Measurements from ENCODE around the gene SPRTN. TPM values are rescaled to one million over a fixed set of nuclear protein-coding genes. Genes with fewer than 3 reads are reported as not detected.
A peak's percentile ranks its signal among the peaks of the same experiment; 100 is the strongest.

The SPRTN gene
- polyA plus RNA-seq, 1 of the 3 experiments (the other 2 are of a cell fraction), result 17.3 TPM

DNA sequence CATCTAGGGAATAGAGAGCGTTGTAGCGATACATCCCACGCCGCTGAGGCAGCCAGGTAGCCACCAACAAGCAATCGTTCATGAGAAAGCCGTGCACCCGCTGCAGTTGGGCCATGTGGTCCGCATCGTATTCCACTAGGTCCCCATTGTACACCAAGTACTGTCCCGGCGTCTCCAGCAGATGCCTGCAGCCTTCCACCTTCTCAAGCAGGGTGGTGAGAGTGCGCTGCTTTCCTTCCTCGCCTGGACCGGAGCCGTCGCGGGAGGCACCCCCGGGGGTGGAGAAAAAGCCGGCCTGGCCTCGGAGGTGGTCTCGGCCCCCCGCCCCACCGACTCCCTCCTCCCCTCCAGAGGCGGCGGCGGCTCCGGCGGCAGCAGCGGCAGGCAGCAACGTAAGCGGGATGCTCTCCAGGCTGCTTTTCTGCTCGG lies 1.0 kb upstream of the SPRTN start:
- Histone ChIP-seq H3K9me2 (no peaks in the 10 kb centered on the region), H3K9ac (peak overlapping the region; percentile 88), H3K27me3 (ENCODE audit: insufficient read depth) (no peaks in the 10 kb centered on the region), H3K4me2 (peak overlapping the region; percentile 98), H3K79me2 (ENCODE audit: insufficient read depth) (peaks cover 94% of the 10 kb centered on the region), H3K36me3 (replicated peaks in 1 of 2; ENCODE audit: control insufficient read depth in 1 of 2, insufficient read depth in 2 of 2, low read length in 1 of 2) (peaks cover 33 to 38% of the 10 kb centered on the region in 2 experiments), H3F3A (replicated peaks; ENCODE audit: insufficient read depth) (peaks cover 2% of the 10 kb centered on the region), H3K27ac (ENCODE audit: low read depth in 2 of 2, low read length in 1 of 2) (peak overlapping the region; percentile 62 to 99; a peak in 3 of 4 replicates), H4K20me1 (ENCODE audit: insufficient read depth) (peaks cover 42% of the 10 kb centered on the region), H3K4me1 (ENCODE audit: control insufficient read depth in 1 of 2, insufficient read depth in 2 of 2, low read depth in 1 of 2, low read length in 1 of 2) (peaks cover 13 to 44% of the 10 kb centered on the region in 2 experiments; a peak in 3 of 4 replicates), H3K4me3 (ENCODE audit: low read depth in 2 of 2, low read length in 1 of 2) (peak overlapping the region; percentile 87 to 98), H2AFZ (ENCODE audit: low read depth) (peak overlapping the region; percentile 86), H3K9me3 (no peaks in the 10 kb centered on the region)
- CTCF ChIA-PET, result interaction anchor here (1.7 to 3.0 kb wide), 2 partner anchors 16 to 20 kb away, joined by 7 to 10 read pairs; no protein-coding TSS in a partner anchor
- WGBS (ENCODE audit: low lambda C conversion rate), result 2% methylated on average over 9 of the region's 32 CpGs
- TF ChIP-seq USF1 (IDR thresholded peaks at IDR 0.05; ENCODE audit: borderline replicate concordance, low read depth), result no peak
- TF ChIP-seq JUND (IDR thresholded peaks at IDR 0.05), result no peak
- TF ChIP-seq SIN3A (IDR thresholded peaks at IDR 0.05; ENCODE audit: borderline replicate concordance, low read depth, low read length), result no peak
- TF ChIP-seq SMC3 (IDR thresholded peaks at IDR 0.05; ENCODE audit: low read depth, low read length), result no peak
- TF ChIP-seq RXRA (IDR thresholded peaks at IDR 0.05; ENCODE audit: borderline replicate concordance, low read depth), result no peak
- no peak for TF ChIP-seq RCOR1 (IDR thresholded peaks at IDR 0.05; ENCODE audit: low read length)
- no peak for TF ChIP-seq FOSL2 (IDR thresholded peaks at IDR 0.05; ENCODE audit: borderline replicate concordance, low read depth)
- no peak for TF ChIP-seq TCF12 (IDR thresholded peaks at IDR 0.05)
- no peak for TF ChIP-seq POLR2AphosphoS5 (IDR thresholded peaks at IDR 0.05; ENCODE audit: low read depth, low read length)
- TF ChIP-seq, protein P1, sequence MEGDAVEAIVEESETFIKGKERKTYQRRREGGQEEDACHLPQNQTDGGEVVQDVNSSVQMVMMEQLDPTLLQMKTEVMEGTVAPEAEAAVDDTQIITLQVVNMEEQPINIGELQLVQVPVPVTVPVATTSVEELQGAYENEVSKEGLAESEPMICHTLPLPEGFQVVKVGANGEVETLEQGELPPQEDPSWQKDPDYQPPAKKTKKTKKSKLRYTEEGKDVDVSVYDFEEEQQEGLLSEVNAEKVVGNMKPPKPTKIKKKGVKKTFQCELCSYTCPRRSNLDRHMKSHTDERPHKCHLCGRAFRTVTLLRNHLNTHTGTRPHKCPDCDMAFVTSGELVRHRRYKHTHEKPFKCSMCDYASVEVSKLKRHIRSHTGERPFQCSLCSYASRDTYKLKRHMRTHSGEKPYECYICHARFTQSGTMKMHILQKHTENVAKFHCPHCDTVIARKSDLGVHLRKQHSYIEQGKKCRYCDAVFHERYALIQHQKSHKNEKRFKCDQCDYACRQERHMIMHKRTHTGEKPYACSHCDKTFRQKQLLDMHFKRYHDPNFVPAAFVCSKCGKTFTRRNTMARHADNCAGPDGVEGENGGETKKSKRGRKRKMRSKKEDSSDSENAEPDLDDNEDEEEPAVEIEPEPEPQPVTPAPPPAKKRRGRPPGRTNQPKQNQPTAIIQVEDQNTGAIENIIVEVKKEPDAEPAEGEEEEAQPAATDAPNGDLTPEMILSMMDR (IDR thresholded peaks at IDR 0.05), result no peak
- no peak for TF ChIP-seq CHD2 (IDR thresholded peaks at IDR 0.05; ENCODE audit: low read length, partially characterized antibody)
- POLR2A ChIA-PET, result interaction anchor here (1.0 kb wide), 1 partner anchor 85 kb away, joined by 3 read pairs; no protein-coding TSS in a partner anchor
- DNase-seq, result peak; percentile 65

- no peaks in the 10 kb centered on the region for H3K27me3 ChIP-seq (ENCODE audit: insufficient read depth)
- ChIA-PET CTCF (interaction anchor here (0.8 to 3.0 kb wide), 7 partner anchors 12 to 263 kb away, joined by 3 to 10 read pairs (median 6); no protein-coding TSS in a partner anchor), POLR2A (interaction anchor here (0.6 to 1.0 kb wide), 2 partner anchors 84 to 185 kb away, joined by 3 to 4 read pairs; no protein-coding TSS in a partner anchor)
- no peaks in the 10 kb centered on the region for H3K9me3 ChIP-seq
- peak; percentile 96 for DNase-seq
- peak within 1 kb of the TSS; percentile 86 for H2AFZ ChIP-seq (ENCODE audit: low read depth)
- H3F3A ChIP-seq (replicated peaks; ENCODE audit: insufficient read depth), result no peaks in the 10 kb centered on the region
- peak within 1 kb of the TSS; percentile 98 for H3K4me2 ChIP-seq
- H3K9ac ChIP-seq, result peak within 1 kb of the TSS; percentile 88
- H3K27ac ChIP-seq (ENCODE audit: low read depth in 2 of 2, low read length in 1 of 2), result peak within 1 kb of the TSS; percentile 99
- H3K4me1 ChIP-seq (ENCODE audit: control insufficient read depth in 1 of 2, insufficient read depth in 2 of 2, low read depth in 1 of 2, low read length in 1 of 2), result peaks cover 13 to 44% of the 10 kb centered on the region in 2 experiments; a peak in 3 of 4 replicates
- peaks cover 29 to 36% of the 10 kb centered on the region in 2 experiments for H3K36me3 ChIP-seq (replicated peaks in 1 of 2; ENCODE audit: control insufficient read depth in 1 of 2, insufficient read depth in 2 of 2, low read length in 1 of 2)
- WGBS (ENCODE audit: low lambda C conversion rate), result 1% methylated on average over 31 of the region's 74 CpGs
- peak within 1 kb of the TSS; percentile 87 to 98 for H3K4me3 ChIP-seq (ENCODE audit: low read depth in 2 of 2, low read length in 1 of 2)
- H4K20me1 ChIP-seq (ENCODE audit: insufficient read depth), result peaks cover 42% of the 10 kb centered on the region
- no peaks in the 10 kb centered on the region for H3K9me2 ChIP-seq
- peaks cover 92% of the 10 kb centered on the region for H3K79me2 ChIP-seq (ENCODE audit: insufficient read depth)
- TF ChIP-seq SIN3A (IDR thresholded peaks at IDR 0.05; ENCODE audit: borderline replicate concordance, low read depth, low read length) (peak; percentile 72; the same call in 1 of the 2 replicates), YY1 (IDR thresholded peaks at IDR 0.05; ENCODE audit: low read depth) (peak; percentile 23; the same call in 1 of the 2 replicates), FOXM1 (IDR thresholded peaks at IDR 0.05; ENCODE audit: low read depth) (no peak), POLR2AphosphoS5 (IDR thresholded peaks at IDR 0.05; ENCODE audit: low read depth, low read length) (peak; percentile 82), GABPA (IDR thresholded peaks at IDR 0.05; ENCODE audit: low read depth) (peak; percentile 46; the same call in 1 of the 2 replicates), TAF1 (IDR thresholded peaks at IDR 0.05; ENCODE audit: borderline replicate concordance, low read depth, low read length) (peak; percentile 95)
- TF ChIP-seq, protein P2, sequence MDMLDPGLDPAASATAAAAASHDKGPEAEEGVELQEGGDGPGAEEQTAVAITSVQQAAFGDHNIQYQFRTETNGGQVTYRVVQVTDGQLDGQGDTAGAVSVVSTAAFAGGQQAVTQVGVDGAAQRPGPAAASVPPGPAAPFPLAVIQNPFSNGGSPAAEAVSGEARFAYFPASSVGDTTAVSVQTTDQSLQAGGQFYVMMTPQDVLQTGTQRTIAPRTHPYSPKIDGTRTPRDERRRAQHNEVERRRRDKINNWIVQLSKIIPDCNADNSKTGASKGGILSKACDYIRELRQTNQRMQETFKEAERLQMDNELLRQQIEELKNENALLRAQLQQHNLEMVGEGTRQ (IDR thresholded peaks at IDR 0.05; ENCODE audit: borderline replicate concordance, low read depth, low read length), result no peak
- TF ChIP-seq, protein P3, sequence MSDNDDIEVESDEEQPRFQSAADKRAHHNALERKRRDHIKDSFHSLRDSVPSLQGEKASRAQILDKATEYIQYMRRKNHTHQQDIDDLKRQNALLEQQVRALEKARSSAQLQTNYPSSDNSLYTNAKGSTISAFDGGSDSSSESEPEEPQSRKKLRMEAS (IDR thresholded peaks at IDR 0.05; ENCODE audit: low read depth), result peak; percentile 47
- TF ChIP-seq, protein P4, sequence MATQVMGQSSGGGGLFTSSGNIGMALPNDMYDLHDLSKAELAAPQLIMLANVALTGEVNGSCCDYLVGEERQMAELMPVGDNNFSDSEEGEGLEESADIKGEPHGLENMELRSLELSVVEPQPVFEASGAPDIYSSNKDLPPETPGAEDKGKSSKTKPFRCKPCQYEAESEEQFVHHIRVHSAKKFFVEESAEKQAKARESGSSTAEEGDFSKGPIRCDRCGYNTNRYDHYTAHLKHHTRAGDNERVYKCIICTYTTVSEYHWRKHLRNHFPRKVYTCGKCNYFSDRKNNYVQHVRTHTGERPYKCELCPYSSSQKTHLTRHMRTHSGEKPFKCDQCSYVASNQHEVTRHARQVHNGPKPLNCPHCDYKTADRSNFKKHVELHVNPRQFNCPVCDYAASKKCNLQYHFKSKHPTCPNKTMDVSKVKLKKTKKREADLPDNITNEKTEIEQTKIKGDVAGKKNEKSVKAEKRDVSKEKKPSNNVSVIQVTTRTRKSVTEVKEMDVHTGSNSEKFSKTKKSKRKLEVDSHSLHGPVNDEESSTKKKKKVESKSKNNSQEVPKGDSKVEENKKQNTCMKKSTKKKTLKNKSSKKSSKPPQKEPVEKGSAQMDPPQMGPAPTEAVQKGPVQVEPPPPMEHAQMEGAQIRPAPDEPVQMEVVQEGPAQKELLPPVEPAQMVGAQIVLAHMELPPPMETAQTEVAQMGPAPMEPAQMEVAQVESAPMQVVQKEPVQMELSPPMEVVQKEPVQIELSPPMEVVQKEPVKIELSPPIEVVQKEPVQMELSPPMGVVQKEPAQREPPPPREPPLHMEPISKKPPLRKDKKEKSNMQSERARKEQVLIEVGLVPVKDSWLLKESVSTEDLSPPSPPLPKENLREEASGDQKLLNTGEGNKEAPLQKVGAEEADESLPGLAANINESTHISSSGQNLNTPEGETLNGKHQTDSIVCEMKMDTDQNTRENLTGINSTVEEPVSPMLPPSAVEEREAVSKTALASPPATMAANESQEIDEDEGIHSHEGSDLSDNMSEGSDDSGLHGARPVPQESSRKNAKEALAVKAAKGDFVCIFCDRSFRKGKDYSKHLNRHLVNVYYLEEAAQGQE (IDR thresholded peaks at IDR 0.05; ENCODE audit: low read depth, low read length), result 0 out of 2 replicates have a peak, but pooled peaks have one; percentile 17
Observed at GRCh38 chr1:231337472-231338269, 422 bp upstream of the SPRTN start, which contains the start of gene EXOC8. TSS of gene EXOC8 (minus strand) at chr1:231337852. CDS start at chr1:231337745, 107 bp downstream.
